G401 (cell line): ENCODE data around the gene CMTM1. TPM values are rescaled to one million over a fixed set of nuclear protein-coding genes. Genes with fewer than 3 reads are reported as not detected.
"Not testable (repeated sequence)": the region's sequence is repeated elsewhere in the genome, so short reads cannot be mapped to it uniquely, and the experiment has no call there.

Experiments used
- DNase-seq: peaks from one replicate; pipeline ENCODE4 v3.0.0-alpha.2; 2015; ENCODE audit warnings: low spot score
- in situ Hi-C: cut with HindIII; loops from 2 replicates; pipeline ENCODE4 v1.10.0; 2016; ENCODE audit warnings: low sequenced_read_pairs, mixed read lengths
- total RNA-seq: library from RNA; depleted of rRNA; stranded (reverse); fragments of >200 nt; shearing (Covaris generic); gene quantifications from 2 replicates; pipeline ENCODE4 v1.2.3, GENCODE V29; 2014; rRNA removed

The CMTM1 gene
- total RNA-seq, 1 experiment from 2014 or later: 3.1 TPM

- DNase-seq, in situ Hi-C loops: not testable (repeated sequence)
Measured at GRCh38 chr16:66627611-66628378, 61.6 kb downstream of the CMTM1 start.

Other genes starting within 250 kb of the CMTM1 start
- not detected in 2 replicates for gene CDH5, start 199.7 kb upstream of the CMTM1 start, total RNA-seq
- gene BEAN1, start 139.1 kb upstream of the CMTM1 start, total RNA-seq: not detected in 2 replicates
- 10.3 and 15.8 TPM in 2 replicates for gene TK2, start 16.3 kb upstream of the CMTM1 start, total RNA-seq
- 122 and 134 TPM in 2 replicates for gene CKLF, start 13.9 kb upstream of the CMTM1 start, total RNA-seq
- not detected in 2 replicates for gene CMTM2, start 13.0 kb downstream of the CMTM1 start, total RNA-seq
- gene CMTM3, start 38.3 kb downstream of the CMTM1 start, total RNA-seq: 55.1 and 62.1 TPM in 2 replicates
- 11.9 and 22.5 TPM in 2 replicates for gene CMTM4, start 130.3 kb downstream of the CMTM1 start, total RNA-seq
- gene DYNC1LI2, start 185.2 kb downstream of the CMTM1 start, total RNA-seq: 41.6 and 63.4 TPM in 2 replicates
- not detected in 2 replicates for gene TERB1, start 235.1 kb downstream of the CMTM1 start, total RNA-seq